ENCODE results near the gene EHD2.

EHD2 gene

DNA sequence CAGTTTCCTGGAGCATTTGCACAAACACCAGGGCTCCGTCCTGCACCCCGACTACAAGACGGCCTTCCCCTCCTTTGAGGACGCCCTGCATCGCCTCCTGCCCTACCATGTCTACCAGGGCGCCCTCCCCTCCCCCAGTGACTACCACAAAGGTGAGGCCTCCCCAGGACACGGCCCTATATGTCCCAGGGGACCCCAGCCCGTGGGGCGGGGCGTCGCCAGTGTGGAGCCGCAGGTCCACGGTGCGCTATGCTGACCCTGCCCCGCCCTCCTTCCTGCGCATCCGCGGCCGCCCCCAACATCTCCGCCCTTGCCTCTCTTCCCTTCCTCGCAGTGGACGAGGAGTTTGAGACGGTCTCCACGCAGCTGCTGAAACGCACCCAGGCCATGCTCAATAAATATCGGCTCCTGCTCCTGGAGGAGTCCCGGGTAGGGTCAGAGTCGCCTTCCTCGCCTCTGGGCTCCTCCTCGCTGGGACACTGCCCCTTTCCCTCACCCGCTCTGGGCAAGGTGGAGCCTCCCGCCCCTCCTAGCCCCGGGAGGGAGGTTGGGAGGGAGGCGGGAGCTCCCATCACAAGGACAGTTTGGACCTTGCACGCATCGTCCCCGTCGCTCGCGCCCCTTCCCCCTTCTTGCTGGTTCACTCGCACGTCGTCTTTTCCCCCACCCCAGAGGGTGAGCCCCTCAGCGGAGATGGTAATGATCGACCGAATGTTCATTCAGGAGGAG, 14.4 kb upstream of the EHD2 start:
- no peak for TF ChIP-seq GATA2 (IDR thresholded peaks at IDR 0.05; ENCODE audit: low read depth, low read length)
- no peak for TF ChIP-seq GATA3 (IDR thresholded peaks at IDR 0.05; ENCODE audit: low read depth, low read length)

GRCh38 chr19:47699360-47699917, 13.8 kb upstream of the EHD2 start:
- TF ChIP-seq GATA2 (IDR thresholded peaks at IDR 0.05; ENCODE audit: low read depth, low read length) = no peak
- TF ChIP-seq GATA3 (IDR thresholded peaks at IDR 0.05; ENCODE audit: low read depth, low read length) = no peak

GRCh38 chr19:47700934-47701716, 12.1 kb upstream of the EHD2 start:
- TF ChIP-seq GATA2 (IDR thresholded peaks at IDR 0.05; ENCODE audit: low read depth, low read length) (no peak), GATA3 (IDR thresholded peaks at IDR 0.05; ENCODE audit: low read depth, low read length) (no peak)

GRCh38 chr19:47701717-47702552, 11.3 kb upstream of the EHD2 start:
- no peak for TF ChIP-seq GATA3 (IDR thresholded peaks at IDR 0.05; ENCODE audit: low read depth, low read length)
- no peak for TF ChIP-seq GATA2 (IDR thresholded peaks at IDR 0.05; ENCODE audit: low read depth, low read length)

DNA sequence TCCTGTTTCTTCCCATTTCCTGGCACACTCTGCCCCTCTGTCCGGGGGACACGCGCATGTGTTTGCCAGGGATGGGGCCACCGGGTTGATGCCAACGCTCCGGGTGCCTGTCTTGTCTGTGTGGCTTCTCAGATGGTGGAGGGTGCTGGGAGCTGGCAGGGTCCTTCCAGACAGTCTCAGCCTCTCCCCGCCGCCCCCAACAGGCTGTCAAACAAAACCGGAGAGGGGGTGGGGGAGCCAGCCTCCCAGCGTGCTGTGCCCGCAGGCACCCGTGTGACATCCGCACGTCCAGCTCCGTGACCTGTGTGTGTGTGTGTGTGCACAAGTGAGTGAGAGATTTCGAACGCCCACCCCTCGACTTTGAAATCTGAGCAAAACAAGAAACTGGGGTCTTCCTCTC, 10.6 kb upstream of the EHD2 start:
- TF ChIP-seq GATA2 (IDR thresholded peaks at IDR 0.05; ENCODE audit: low read depth, low read length) (no peak), GATA3 (IDR thresholded peaks at IDR 0.05; ENCODE audit: low read depth, low read length) (no peak)

DNA sequence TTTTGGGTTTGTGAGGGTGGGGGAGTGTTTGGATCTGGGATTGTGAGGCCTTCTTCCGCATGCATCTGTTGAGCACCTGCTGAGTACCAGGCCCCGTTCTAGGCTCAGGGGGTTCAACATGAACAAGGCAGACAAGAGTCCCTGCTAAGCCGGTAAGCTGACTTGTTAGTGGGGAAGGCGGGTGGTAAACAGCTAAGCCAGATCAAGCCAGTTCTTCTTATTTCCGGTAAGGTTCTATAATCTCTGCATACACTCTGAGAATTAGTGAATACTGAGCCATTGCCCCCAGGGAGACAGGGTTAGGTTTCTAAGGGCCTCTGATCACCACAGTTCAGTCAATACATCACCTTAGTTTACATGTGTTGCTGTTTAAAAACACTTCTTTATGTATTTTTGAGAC, 9.9 kb upstream of the EHD2 start:
- TF ChIP-seq GATA2 (IDR thresholded peaks at IDR 0.05; ENCODE audit: low read depth, low read length) = no peak
- no peak for TF ChIP-seq GATA3 (IDR thresholded peaks at IDR 0.05; ENCODE audit: low read depth, low read length)

- TF ChIP-seq GATA3 (IDR thresholded peaks at IDR 0.05; ENCODE audit: low read depth, low read length) (no peak), GATA2 (IDR thresholded peaks at IDR 0.05; ENCODE audit: low read depth, low read length) (no peak)
These were observed 9.2 kb upstream of the EHD2 start for GRCh38 chr19:47704024-47704423.

DNA sequence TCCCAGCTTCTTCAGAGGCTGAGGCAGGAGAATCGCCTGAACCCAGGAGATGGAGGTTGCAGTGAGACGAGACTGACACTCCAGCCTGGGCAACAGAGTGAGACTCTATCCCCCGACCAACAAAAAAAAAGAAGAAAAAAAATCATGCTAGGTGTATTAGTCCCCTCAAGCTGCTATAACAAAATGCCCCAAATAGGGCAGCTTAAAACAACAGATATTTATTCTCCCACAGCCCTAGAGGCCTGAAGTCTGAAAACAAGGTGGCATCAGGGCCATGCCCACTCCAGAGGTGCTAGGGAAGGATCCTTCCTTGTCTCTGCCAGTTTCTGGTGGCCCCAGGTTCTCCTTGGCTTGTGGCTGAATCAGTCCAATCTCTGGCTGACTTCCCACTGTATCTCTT, 8.6 kb upstream of the EHD2 start:
- no peak for TF ChIP-seq GATA3 (IDR thresholded peaks at IDR 0.05; ENCODE audit: low read depth, low read length)
- no peak for TF ChIP-seq GATA2 (IDR thresholded peaks at IDR 0.05; ENCODE audit: low read depth, low read length)

- no peak for TF ChIP-seq GATA2 (IDR thresholded peaks at IDR 0.05; ENCODE audit: low read depth, low read length)
- TF ChIP-seq GATA3 (IDR thresholded peaks at IDR 0.05; ENCODE audit: low read depth, low read length) = no peak
These were observed 5.9 kb upstream of the EHD2 start for GRCh38 chr19:47707135-47707925.

DNA sequence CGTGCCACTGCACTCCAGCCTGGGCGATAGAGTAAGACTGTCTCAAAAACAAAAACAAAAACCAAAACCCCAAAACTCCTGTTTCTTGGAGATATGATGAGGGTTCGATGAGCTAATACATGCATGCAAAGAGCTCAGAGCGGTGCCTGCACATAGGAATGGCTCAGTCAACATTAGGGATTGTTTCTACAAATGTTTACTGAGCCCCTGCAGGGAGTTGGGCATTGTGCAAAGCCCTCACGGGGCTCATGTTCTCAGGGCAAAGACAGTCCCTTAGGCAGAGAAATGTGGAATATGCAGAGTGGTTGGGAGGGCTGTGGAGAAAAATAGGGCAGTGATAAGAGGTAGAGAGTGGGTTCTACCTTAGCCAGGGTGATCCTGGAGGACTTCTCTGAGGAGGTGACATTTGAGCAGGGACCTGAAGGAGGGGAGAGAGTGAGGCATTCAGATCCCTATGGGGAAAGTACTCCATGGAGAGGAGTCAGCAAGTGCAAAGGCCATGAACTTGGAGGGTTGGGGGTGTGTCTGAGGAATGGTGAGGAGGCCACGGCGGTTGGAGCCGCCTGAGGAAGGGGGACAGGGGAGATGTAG, 1.5 kb upstream of the EHD2 start:
- TF ChIP-seq GATA3 (IDR thresholded peaks at IDR 0.05; ENCODE audit: low read depth, low read length) (no peak), GATA2 (IDR thresholded peaks at IDR 0.05; ENCODE audit: low read depth, low read length) (no peak)

DNA sequence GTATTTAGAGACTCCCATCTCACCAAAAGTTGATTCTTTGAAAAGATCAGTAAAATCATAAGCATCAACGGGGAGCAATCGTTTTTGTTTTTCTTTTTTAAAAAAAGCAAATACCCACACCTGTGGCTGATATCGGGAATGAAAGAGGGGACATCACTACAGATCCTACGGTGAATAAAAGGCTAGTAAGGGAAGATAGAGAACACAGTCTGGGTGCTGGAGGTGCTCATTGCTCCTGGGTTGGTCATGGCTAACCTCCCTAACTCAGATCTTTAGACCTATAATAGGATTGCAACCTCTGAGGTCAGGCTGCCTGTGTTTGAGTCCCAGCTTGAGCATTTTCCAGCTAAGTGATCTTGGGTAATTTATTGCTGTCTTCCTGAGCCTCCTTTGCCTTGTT, 1.1 kb downstream of the EHD2 start:
- no peak for TF ChIP-seq GATA3 (IDR thresholded peaks at IDR 0.05; ENCODE audit: low read depth, low read length)
- TF ChIP-seq GATA2 (IDR thresholded peaks at IDR 0.05; ENCODE audit: low read depth, low read length) = no peak

DNA sequence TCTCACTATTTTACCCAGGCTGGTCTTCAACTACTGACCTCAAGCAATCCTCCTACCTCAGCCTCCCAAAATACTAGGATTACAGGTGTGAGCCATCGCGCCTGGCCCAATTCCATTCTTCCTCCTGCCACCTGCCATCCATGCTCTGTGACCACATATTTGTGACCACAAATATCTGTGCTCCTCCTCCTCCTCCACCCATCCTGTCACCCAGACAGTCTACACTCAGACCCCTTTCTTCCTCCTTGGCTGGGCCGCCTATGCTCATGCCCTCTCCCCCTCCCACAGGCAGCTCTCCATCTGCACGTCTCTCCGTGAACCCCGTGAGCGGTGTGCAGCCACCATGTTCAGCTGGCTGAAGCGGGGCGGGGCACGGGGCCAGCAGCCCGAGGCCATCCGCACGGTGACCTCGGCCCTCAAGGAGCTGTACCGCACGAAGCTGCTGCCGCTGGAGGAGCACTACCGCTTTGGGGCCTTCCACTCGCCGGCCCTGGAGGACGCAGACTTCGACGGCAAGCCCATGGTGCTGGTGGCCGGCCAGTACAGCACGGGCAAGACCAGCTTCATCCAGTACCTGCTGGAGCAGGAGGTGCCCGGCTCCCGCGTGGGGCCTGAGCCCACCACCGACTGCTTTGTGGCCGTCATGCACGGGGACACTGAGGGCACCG, 3.2 kb downstream of the EHD2 start:
- TF ChIP-seq GATA2 (IDR thresholded peaks at IDR 0.05; ENCODE audit: low read depth, low read length) (no peak), GATA3 (IDR thresholded peaks at IDR 0.05; ENCODE audit: low read depth, low read length) (no peak)
